HCT116 (cell line): Measurements from ENCODE around the gene PLEKHH2. TPM values are rescaled to one million over a fixed set of nuclear protein-coding genes. Genes with fewer than 3 reads are reported as not detected.

Experiments used
- ATAC-seq: fragments of 200-7000 bp; cut with Tn5 transposase; 2 replicates; pipeline ENCODE4 v1.9.1; 2020; ENCODE audit warnings: mild to moderate bottlenecking, moderate library complexity
- BruUV-seq: library from RNA; stranded (reverse); fragments of 400-500 nt; replicated peaks from 2 replicates; lab custom pipeline; 2021; lab: Mats Ljungman, UMichigan
- CTCF ChIA-PET: fragments of 300-600 bp; sonication (Branson Sonifier 250); formaldehyde crosslinking; loops from one replicate; lab custom pipeline; 2021; ENCODE audit warnings: antibody characterized with exemption; lab: Charles Lee
- POLR2A ChIA-PET: fragments of 300-600, 350-600 bp; sonication (Branson Sonifier 250); formaldehyde crosslinking; loops from one replicate; lab custom pipeline; 2021; ENCODE audit warnings: antibody characterized with exemption; lab: Charles Lee
- RAD21 ChIA-PET, 2 experiments: fragments of 300-600 bp; sonication (Branson Sonifier 250); formaldehyde crosslinking; loops; one replicate each; lab custom pipeline; 2023; ENCODE audit warnings: low total read pairs in 2 of 2; ENCODE audit not compliant: uncharacterized antibody in 2 of 2, unreplicated experiment in 2 of 2, low non-redundant PET in 1 of 2; lab: Charles Lee
- DNase-seq: peaks from one replicate; pipeline ENCODE4 v3.0.0-alpha.2; 2010; ENCODE audit warnings: low read depth, low spot score
- H2AFZ ChIP-seq: fragments of 200-600 bp; shearing (Covaris generic), sonication (generic); 2 replicates; pipeline ENCODE4 v1.6.1; 2017; ENCODE audit warnings: low read depth, mixed run types, mixed read lengths, antibody characterized with exemption, low read length; ENCODE audit not compliant: poor library complexity, severe bottlenecking
- H3K27ac ChIP-seq: 2 replicates; pipeline ENCODE4 v1.5.1; 2012; ENCODE audit warnings: low read depth, low read length
- H3K27me3 ChIP-seq: fragments of 200-600 bp; sonication (generic); 2 replicates; pipeline ENCODE4 v1.6.1; 2016; ENCODE audit warnings: mixed run types, low read length, mixed read lengths; ENCODE audit not compliant: insufficient read depth
- H3K36me3 ChIP-seq, 2 experiments: fragments of 200-500 bp in 1 of 2; fragments of 200-600 bp in 1 of 2; sonication (Bioruptor generic) in 1 of 2; sonication (generic) in 1 of 2; 2 replicates each; pipeline versions ENCODE4 v1.5.1 to v1.6.1; 2014 to 2016; ENCODE audit warnings: low read length in 2 of 2, inconsistent platforms in 1 of 2, mixed read lengths in 1 of 2, mixed run types in 1 of 2; ENCODE audit not compliant: insufficient read depth in 2 of 2, control insufficient read depth in 1 of 2
- H3K4me1 ChIP-seq, 2 experiments: fragments of 200-600 bp in 1 of 2; sonication (generic) in 1 of 2; 2 replicates each; pipeline versions ENCODE4 v1.5.1 to v1.6.1; 2012 to 2017; ENCODE audit warnings: low read length in 2 of 2, inconsistent platforms in 1 of 2, mild to moderate bottlenecking in 1 of 2, mixed read lengths in 1 of 2, mixed run types in 1 of 2, moderate library complexity in 1 of 2; ENCODE audit not compliant: insufficient read depth in 2 of 2, control insufficient read depth in 1 of 2
- H3K4me2 ChIP-seq: fragments of 200-600 bp; sonication (generic); 2 replicates; pipeline ENCODE4 v1.6.1; 2017; ENCODE audit warnings: mixed run types, low read length, mixed read lengths
- H3K4me3 ChIP-seq, 2 experiments: fragments of 200-600 bp in 1 of 2; sonication (generic) in 1 of 2; replicated peaks in 1 of 2; 2 replicates each; pipeline ENCODE4 v1.5.1; 2011 to 2016; ENCODE audit warnings: low read length in 2 of 2, control low read depth in 1 of 2, low read depth in 1 of 2, mild to moderate bottlenecking in 1 of 2, mixed read lengths in 1 of 2, mixed run types in 1 of 2
- H3K79me2 ChIP-seq: fragments of 200-600 bp; sonication (generic); 2 replicates; pipeline ENCODE4 v1.6.1; 2017; ENCODE audit warnings: mild to moderate bottlenecking, mixed run types, low read length, moderate library complexity, mixed read lengths; ENCODE audit not compliant: insufficient read depth
- H3K9ac ChIP-seq: fragments of 200-600 bp; sonication (generic); 2 replicates; pipeline ENCODE4 v1.6.1; 2016; ENCODE audit warnings: low read length, mixed read lengths
- H3K9me2 ChIP-seq: fragments of 200-600 bp; sonication (generic), shearing (Covaris generic); 2 replicates; pipeline ENCODE4 v1.6.1; 2017; ENCODE audit warnings: mixed run types, mild to moderate bottlenecking, moderate library complexity; ENCODE audit not compliant: insufficient read depth
- H3K9me3 ChIP-seq, 2 experiments: fragments of 200-500 bp in 1 of 2; fragments of 200-600 bp in 1 of 2; sonication (Bioruptor generic) in 1 of 2; sonication (generic) in 1 of 2; 2 replicates each; pipeline ENCODE4 v1.6.1; 2014 to 2017; ENCODE audit warnings: low read length in 2 of 2, mixed read lengths in 2 of 2, inconsistent platforms in 1 of 2, low read depth in 1 of 2, mild to moderate bottlenecking in 1 of 2, mixed run types in 1 of 2, moderate library complexity in 1 of 2; ENCODE audit not compliant: control insufficient read depth in 1 of 2, insufficient read depth in 1 of 2
- H4K20me1 ChIP-seq: fragments of 200-600 bp; sonication (generic), shearing (Covaris generic); 2 replicates; pipeline ENCODE4 v1.6.1; 2017; ENCODE audit warnings: mixed run types, mild to moderate bottlenecking, moderate library complexity; ENCODE audit not compliant: insufficient read depth
- CBX3 ChIP-seq: IDR thresholded peaks from 2 replicates; pipeline ENCODE4 v1.6.1; 2012; ENCODE audit warnings: low read depth
- SRF ChIP-seq: IDR thresholded peaks from 2 replicates; pipeline ENCODE4 v1.6.1; 2012; ENCODE audit warnings: low read depth
- TCF7L2 ChIP-seq: IDR thresholded peaks from 2 replicates; pipeline ENCODE4 v1.7.0; 2011; ENCODE audit warnings: borderline replicate concordance, inconsistent platforms; ENCODE audit not compliant: insufficient read depth, insufficient read length; ENCODE audit errors: extremely low read depth
- intact Hi-C: fragments of 100-400 bp; cut with micrococcal nuclease; formaldehyde crosslinking; loops from 2 replicates; pipeline ENCODE4 v1.10.0; 2022
- total RNA-seq: library from RNA; stranded (reverse); gene quantifications from one replicate; pipeline ENCODE4 v1.2.1, GENCODE V29; 2021; ENCODE audit not compliant: unreplicated experiment
- TF ChIP-seq, protein P1 (sequence below): IDR thresholded peaks from 2 replicates; pipeline ENCODE4 v1.6.1; 2012; ENCODE audit warnings: low read depth

The PLEKHH2 gene
- total RNA-seq, 1 experiment from 2014 or later: 7.8 TPM

DNA sequence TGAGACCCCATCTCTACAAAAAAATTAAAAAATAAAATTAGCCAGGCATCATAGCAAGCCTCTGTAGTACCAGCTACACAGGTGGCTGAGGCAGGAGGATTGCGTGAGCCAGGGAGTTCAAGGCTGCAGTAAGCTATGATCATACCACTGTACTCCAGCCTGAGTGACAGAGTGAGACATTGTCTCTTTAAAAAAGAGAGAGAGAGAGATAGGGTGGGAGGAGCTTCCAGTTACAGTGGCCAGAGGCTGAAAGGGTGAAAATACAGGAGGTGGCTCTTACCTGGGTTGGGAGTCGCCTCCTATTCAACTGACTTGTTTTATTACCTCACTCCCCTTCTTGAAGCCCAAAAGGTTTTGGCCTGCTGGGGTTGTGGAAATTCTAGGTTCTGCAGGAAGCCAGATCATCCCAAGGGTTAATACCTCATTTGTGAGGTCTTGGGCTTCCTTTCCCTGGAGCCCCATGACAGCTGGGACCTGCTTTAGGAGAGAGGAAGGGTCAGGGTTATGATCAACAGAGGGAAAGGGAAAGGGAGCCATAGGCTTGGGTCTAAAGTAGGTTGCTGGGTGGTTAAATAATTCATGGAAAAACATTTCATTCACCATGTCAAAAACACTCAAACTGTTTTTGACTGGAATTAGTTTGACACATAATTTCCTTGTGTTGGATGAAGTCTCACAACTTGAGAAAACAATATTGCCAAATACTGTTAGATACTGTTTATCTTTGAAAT lies 154.1 kb downstream of the PLEKHH2 start:
- intact Hi-C loops: no loop called here
- DNase-seq: no peak

More for the DNA sequence above, 154.1 kb downstream of the PLEKHH2 start:
- H2AFZ ChIP-seq: no peak overlapping the region
- ATAC-seq: peak; percentile 83
- no peaks in the 10 kb centered on the region for H3K79me2 ChIP-seq
- no peaks in the 10 kb centered on the region for H4K20me1 ChIP-seq
- no peak overlapping the region for H3K4me2 ChIP-seq
- H3K4me3 ChIP-seq: no peak overlapping the region
- ChIA-PET RAD21 (no interaction called here), CTCF (no interaction called here), POLR2A (no interaction called here)
- H3K9ac ChIP-seq: no peak overlapping the region
- no TSS peak for BruUV-seq
- no peaks in the 10 kb centered on the region for H3K9me3 ChIP-seq
- no peaks in the 10 kb centered on the region; a peak in 1 of 4 replicates for H3K36me3 ChIP-seq
- H3K4me1 ChIP-seq: peaks cover 0 to 5% of the 10 kb centered on the region in 2 experiments; a peak in 1 of 4 replicates
- no peaks in the 10 kb centered on the region for H3K9me2 ChIP-seq
- TF ChIP-seq SRF (no peak), CBX3 (no peak), TCF7L2 (no peak)
- TF ChIP-seq, protein P1, sequence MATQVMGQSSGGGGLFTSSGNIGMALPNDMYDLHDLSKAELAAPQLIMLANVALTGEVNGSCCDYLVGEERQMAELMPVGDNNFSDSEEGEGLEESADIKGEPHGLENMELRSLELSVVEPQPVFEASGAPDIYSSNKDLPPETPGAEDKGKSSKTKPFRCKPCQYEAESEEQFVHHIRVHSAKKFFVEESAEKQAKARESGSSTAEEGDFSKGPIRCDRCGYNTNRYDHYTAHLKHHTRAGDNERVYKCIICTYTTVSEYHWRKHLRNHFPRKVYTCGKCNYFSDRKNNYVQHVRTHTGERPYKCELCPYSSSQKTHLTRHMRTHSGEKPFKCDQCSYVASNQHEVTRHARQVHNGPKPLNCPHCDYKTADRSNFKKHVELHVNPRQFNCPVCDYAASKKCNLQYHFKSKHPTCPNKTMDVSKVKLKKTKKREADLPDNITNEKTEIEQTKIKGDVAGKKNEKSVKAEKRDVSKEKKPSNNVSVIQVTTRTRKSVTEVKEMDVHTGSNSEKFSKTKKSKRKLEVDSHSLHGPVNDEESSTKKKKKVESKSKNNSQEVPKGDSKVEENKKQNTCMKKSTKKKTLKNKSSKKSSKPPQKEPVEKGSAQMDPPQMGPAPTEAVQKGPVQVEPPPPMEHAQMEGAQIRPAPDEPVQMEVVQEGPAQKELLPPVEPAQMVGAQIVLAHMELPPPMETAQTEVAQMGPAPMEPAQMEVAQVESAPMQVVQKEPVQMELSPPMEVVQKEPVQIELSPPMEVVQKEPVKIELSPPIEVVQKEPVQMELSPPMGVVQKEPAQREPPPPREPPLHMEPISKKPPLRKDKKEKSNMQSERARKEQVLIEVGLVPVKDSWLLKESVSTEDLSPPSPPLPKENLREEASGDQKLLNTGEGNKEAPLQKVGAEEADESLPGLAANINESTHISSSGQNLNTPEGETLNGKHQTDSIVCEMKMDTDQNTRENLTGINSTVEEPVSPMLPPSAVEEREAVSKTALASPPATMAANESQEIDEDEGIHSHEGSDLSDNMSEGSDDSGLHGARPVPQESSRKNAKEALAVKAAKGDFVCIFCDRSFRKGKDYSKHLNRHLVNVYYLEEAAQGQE: no peak
- no peaks in the 10 kb centered on the region for H3K27me3 ChIP-seq
- no peak overlapping the region for H3K27ac ChIP-seq
